Fibroblast of lung (primary cell): ENCODE results near the gene SRGAP2C. TPM values are rescaled to one million over a fixed set of nuclear protein-coding genes. Genes with fewer than 3 reads are reported as not detected.
A peak's percentile ranks its signal among the peaks of the same experiment; 100 is the strongest.
"Not testable (repeated sequence)": the region's sequence is repeated elsewhere in the genome, so short reads cannot be mapped to it uniquely, and the experiment has no call there.

Source experiments
- DNase-seq, 2 donors: peaks; one replicate each; pipeline versions ENCODE4 v3.0.0 to v3.0.0-alpha.2; 2010; ENCODE audit warnings: low read depth in 2 of 2
- H2AFZ ChIP-seq: 2 replicates; pipeline ENCODE4 v1.5.1; 2012; ENCODE audit warnings: low read length, control low read depth, inconsistent platforms
- H3K27ac ChIP-seq: 2 replicates; pipeline ENCODE4 v1.5.1; 2011; ENCODE audit warnings: low read length, control low read depth; ENCODE audit not compliant: insufficient read depth
- H3K27me3 ChIP-seq: 2 replicates; pipeline ENCODE4 v1.5.1; 2011; ENCODE audit warnings: mild to moderate bottlenecking, low read length; ENCODE audit not compliant: control insufficient read depth, insufficient read depth
- H3K36me3 ChIP-seq: 2 replicates; pipeline ENCODE4 v1.5.1; 2011; ENCODE audit warnings: low read length; ENCODE audit not compliant: control insufficient read depth, insufficient read depth
- H3K4me1 ChIP-seq: 2 replicates; pipeline ENCODE4 v1.5.1; 2011; ENCODE audit warnings: low read length; ENCODE audit not compliant: control insufficient read depth, insufficient read depth; ENCODE audit errors: extremely low read depth
- H3K4me2 ChIP-seq: 2 replicates; pipeline ENCODE4 v1.5.1; 2011; ENCODE audit warnings: low read length, control low read depth; ENCODE audit not compliant: insufficient read depth; ENCODE audit errors: extremely low read depth
- H3K4me3 ChIP-seq, 4 experiments: fragments of 200-600 bp in 1 of 4; sonication (generic) in 1 of 4; replicated peaks in 1 of 4; 2 replicates each; pipeline ENCODE4 v1.5.1; 2011 to 2016; ENCODE audit warnings: low read length in 4 of 4, low read depth in 3 of 4, mild to moderate bottlenecking in 3 of 4, control low read depth in 2 of 4, inconsistent platforms in 1 of 4, mixed read lengths in 1 of 4; ENCODE audit not compliant: insufficient read depth in 1 of 4; ENCODE audit errors: control extremely low read depth in 1 of 4
- H3K79me2 ChIP-seq: 2 replicates; pipeline ENCODE4 v1.5.1; 2012; ENCODE audit warnings: mild to moderate bottlenecking, low read length, inconsistent platforms; ENCODE audit not compliant: control insufficient read depth, insufficient read depth
- H3K9ac ChIP-seq: 2 replicates; pipeline ENCODE4 v1.5.1; 2011; ENCODE audit warnings: mild to moderate bottlenecking, low read length, control low read depth; ENCODE audit not compliant: insufficient read depth
- H3K9me3 ChIP-seq: 2 replicates; pipeline ENCODE4 v1.5.1; 2012; ENCODE audit warnings: low read depth, low read length; ENCODE audit not compliant: control insufficient read depth, insufficient read depth
- H4K20me1 ChIP-seq: 2 replicates; pipeline ENCODE4 v1.5.1; 2011; ENCODE audit warnings: low read length; ENCODE audit not compliant: control insufficient read depth, insufficient read depth; ENCODE audit errors: extremely low read depth
- polyA plus RNA-seq, 2 donors: library from polyadenylated mRNA; depleted of rRNA in 1 of 2; stranded (reverse) in 1 of 2; unstranded in 1 of 2; fragments of >200 nt; gene quantifications; 2 replicates each; pipeline ENCODE4 v1.2.1, GENCODE V29; 2011 to 2012; ENCODE audit warnings: missing spikeins in 1 of 2
- total RNA-seq: library from RNA; depleted of rRNA; stranded (reverse); fragments of >200 nt; gene quantifications from 2 replicates; pipeline ENCODE4 v1.2.1, GENCODE V29; 2014

SRGAP2C gene
- total and polyA plus RNA-seq, 2 donors (not counting 1 experiment from before 2014, with no cell fraction given), result 8.2 to 36.5 TPM

GRCh38 chr1:121224714-121225113 is 39.9 kb downstream of the SRGAP2C start:
- not testable (repeated sequence) for DNase-seq, H3K79me2 ChIP-seq, H3K4me3 ChIP-seq, H4K20me1 ChIP-seq, H3K9ac ChIP-seq, H3K4me2 ChIP-seq, H3K36me3 ChIP-seq, H3K27ac ChIP-seq, H2AFZ ChIP-seq, H3K4me1 ChIP-seq, H3K9me3 ChIP-seq, H3K27me3 ChIP-seq

- not testable (repeated sequence) for H3K9ac ChIP-seq, H3K27ac ChIP-seq, H3K9me3 ChIP-seq, H3K79me2 ChIP-seq, H3K4me3 ChIP-seq, H3K27me3 ChIP-seq, H2AFZ ChIP-seq, H3K4me2 ChIP-seq, H3K4me1 ChIP-seq, H4K20me1 ChIP-seq, DNase-seq, H3K36me3 ChIP-seq
These were observed 41.6 kb downstream of the SRGAP2C start for GRCh38 chr1:121226295-121226904.

GRCh38 chr1:121226925-121227324 is 42.1 kb downstream of the SRGAP2C start:
- not testable (repeated sequence) for H3K4me3 ChIP-seq, DNase-seq, H3K79me2 ChIP-seq, H3K4me1 ChIP-seq, H3K4me2 ChIP-seq, H3K9ac ChIP-seq, H3K9me3 ChIP-seq, H2AFZ ChIP-seq, H4K20me1 ChIP-seq, H3K27me3 ChIP-seq, H3K27ac ChIP-seq, H3K36me3 ChIP-seq

GRCh38 chr1:121227544-121228330 is 43.0 kb downstream of the SRGAP2C start:
- H3K4me1 ChIP-seq, DNase-seq, H3K36me3 ChIP-seq, H2AFZ ChIP-seq, H3K9me3 ChIP-seq, H3K4me2 ChIP-seq, H4K20me1 ChIP-seq, H3K4me3 ChIP-seq, H3K79me2 ChIP-seq, H3K27me3 ChIP-seq, H3K27ac ChIP-seq, H3K9ac ChIP-seq: not testable (repeated sequence)

GRCh38 chr1:121230636-121231035 is 45.9 kb downstream of the SRGAP2C start:
- not testable (repeated sequence) for H3K9ac ChIP-seq, H3K36me3 ChIP-seq, H3K4me3 ChIP-seq, H2AFZ ChIP-seq, H3K27me3 ChIP-seq, H4K20me1 ChIP-seq, DNase-seq, H3K4me2 ChIP-seq, H3K79me2 ChIP-seq, H3K9me3 ChIP-seq, H3K4me1 ChIP-seq, H3K27ac ChIP-seq

- not testable (repeated sequence) for H3K79me2 ChIP-seq, H3K9ac ChIP-seq, H3K36me3 ChIP-seq, H4K20me1 ChIP-seq, H3K27me3 ChIP-seq, H3K4me1 ChIP-seq, H3K27ac ChIP-seq, H3K4me3 ChIP-seq, H3K9me3 ChIP-seq, H2AFZ ChIP-seq, H3K4me2 ChIP-seq
- peak; percentile 0 to 1 for DNase-seq
These were observed 47.8 kb downstream of the SRGAP2C start for GRCh38 chr1:121232445-121233125.
